Smooth muscle cell (in vitro differentiated cells): ENCODE measurements around the gene HOXB4. TPM values are rescaled to one million over a fixed set of nuclear protein-coding genes. Genes with fewer than 3 reads are reported as not detected.
A peak's percentile ranks its signal among the peaks of the same experiment; 100 is the strongest.

Experiments
- DNase-seq: peaks from one replicate; lab custom pipeline; 2025; ENCODE audit not compliant: unreplicated experiment; lab: John Stamatoyannopoulos, UW
- H2AFZ ChIP-seq: fragments of 200-600 bp; sonication (generic); 2 replicates; pipeline ENCODE4 v1.6.0; 2016; ENCODE audit warnings: antibody characterized with exemption, low read depth, mild to moderate bottlenecking
- H3F3A ChIP-seq: fragments of 200-600 bp; sonication (generic); 2 replicates; pipeline ENCODE4 v1.6.0; 2017; ENCODE audit warnings: antibody characterized with exemption, low read depth
- H3K27ac ChIP-seq: fragments of 200-600 bp; sonication (generic); 2 replicates; pipeline ENCODE4 v1.5.1; 2016; ENCODE audit warnings: low read depth, mild to moderate bottlenecking
- H3K27me3 ChIP-seq: fragments of 200-600 bp; sonication (generic); 2 replicates; pipeline ENCODE4 v1.6.1; 2016; ENCODE audit warnings: low read depth, mild to moderate bottlenecking
- H3K36me3 ChIP-seq: fragments of 200-600 bp; sonication (generic); 2 replicates; pipeline ENCODE4 v1.5.1; 2016; ENCODE audit warnings: low read depth
- H3K4me1 ChIP-seq: fragments of 200-600 bp; sonication (generic); 2 replicates; pipeline ENCODE4 v1.5.1; 2016; ENCODE audit warnings: low read depth
- H3K4me2 ChIP-seq: fragments of 200-600 bp; sonication (generic); 2 replicates; pipeline ENCODE4 v1.6.0; 2016; ENCODE audit warnings: mild to moderate bottlenecking
- H3K4me3 ChIP-seq: fragments of 200-600 bp; sonication (generic); 2 replicates; pipeline ENCODE4 v1.5.1; 2016; ENCODE audit warnings: mild to moderate bottlenecking
- H3K79me2 ChIP-seq: fragments of 200-600 bp; sonication (generic); 2 replicates; pipeline ENCODE4 v1.6.0; 2016; ENCODE audit warnings: low read depth, mild to moderate bottlenecking
- H3K9ac ChIP-seq: fragments of 200-600 bp; sonication (generic); 2 replicates; pipeline ENCODE4 v1.6.0; 2016; ENCODE audit warnings: low read depth
- H3K9me3 ChIP-seq: fragments of 200-600 bp; sonication (generic); replicated peaks from 2 replicates; pipeline ENCODE4 v1.5.1; 2016; ENCODE audit warnings: low read depth
- H4K20me1 ChIP-seq: fragments of 200-600 bp; sonication (generic); 2 replicates; pipeline ENCODE4 v1.6.0; 2016; ENCODE audit warnings: low read depth
- WGBS: methylation state at CpG from one replicate; pipeline ENCODE4 v1.1.7; 2016; ENCODE audit warnings: low lambda C conversion rate; 5-methylcytosine and 5-hydroxymethylcytosine counted together
- polyA plus RNA-seq: library from polyadenylated mRNA; unstranded; fragments of >200 nt; fragmentation: Nextera tagmentation; extraction: Ambion mirVana; gene quantifications from 2 replicates; pipeline ENCODE4 v1.2.1, GENCODE V29; 2016
- total RNA-seq: library from RNA; depleted of rRNA; stranded (reverse); fragments of >200 nt; gene quantifications from 2 replicates; pipeline ENCODE4 v1.2.3, GENCODE V29; 2014
- TF ChIP-seq, protein P1 (sequence below): fragments of 200-600 bp; sonication (generic); IDR thresholded peaks from 2 replicates; pipeline ENCODE4 v1.5.1; 2017; ENCODE audit warnings: borderline replicate concordance, mild to moderate bottlenecking, antibody characterized with exemption; ENCODE audit not compliant: insufficient read depth, poor library complexity, severe bottlenecking

The HOXB4 gene
- total and polyA plus RNA-seq, 2 experiments from 2014 or later, result 0.96 to 2.6 TPM

DNA sequence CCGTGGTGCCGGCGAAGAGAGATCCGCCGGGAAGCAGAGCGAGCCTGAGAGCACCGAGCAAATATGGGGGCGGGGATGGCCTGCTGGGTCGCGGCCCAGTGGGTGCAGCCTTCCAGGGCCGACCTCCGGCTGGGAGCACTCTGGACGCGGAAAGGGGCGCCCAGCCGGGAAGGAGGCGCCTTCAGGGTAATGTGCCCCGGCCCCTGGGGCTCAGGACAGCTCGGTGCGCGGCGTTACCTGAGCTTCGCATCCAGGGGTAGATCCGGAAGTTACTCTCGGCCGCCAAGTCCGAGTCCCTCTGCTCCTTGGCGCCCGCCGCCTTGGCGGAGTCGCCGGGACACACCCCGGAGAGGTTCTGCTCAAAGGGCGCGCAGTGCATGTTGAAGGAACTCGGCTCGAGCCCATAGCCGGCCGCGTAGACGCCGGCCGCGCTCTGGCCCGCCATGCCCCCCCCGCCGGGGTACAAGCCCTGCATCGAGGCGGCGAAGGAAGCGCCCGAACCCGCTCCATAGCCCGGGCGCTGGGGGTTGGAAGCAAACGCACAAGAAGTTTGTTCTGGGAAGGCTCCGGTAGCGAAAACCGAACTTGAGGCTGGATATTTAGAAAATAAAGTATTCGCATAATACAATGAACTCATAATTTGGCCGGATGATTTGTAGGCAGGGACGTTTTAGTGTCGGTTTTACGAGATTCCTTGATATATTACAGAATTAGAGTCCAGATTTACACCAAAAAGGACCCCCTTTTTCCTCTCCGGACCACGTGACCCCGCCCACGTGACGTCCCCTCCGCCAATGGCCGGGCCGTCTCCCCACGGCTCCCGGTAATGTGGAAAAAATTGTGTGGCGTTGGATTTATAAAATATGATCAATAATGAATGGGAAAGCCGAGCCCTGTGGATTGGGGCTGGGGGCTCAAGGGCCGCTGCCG is 32.4 kb upstream of the HOXB4 start, which contains the start of gene HOXB7:
Gene HOXB7 (minus strand): TSS at position 736 of the 930 bp plus-strand sequence. CDS start 99 bp downstream, at position 637.
- Histone ChIP-seq H3K4me2 (peak within 1 kb of the TSS; percentile 98), H4K20me1 (no peaks in the 10 kb centered on the region), H3K4me1 (peaks cover 7% of the 10 kb centered on the region), H3K79me2 (peaks cover 70% of the 10 kb centered on the region), H3F3A (peaks cover 7% of the 10 kb centered on the region), H3K27ac (peak within 1 kb of the TSS; percentile 79), H3K27me3 (peaks cover 17% of the 10 kb centered on the region), H3K4me3 (peak within 1 kb of the TSS; percentile 69), H3K9ac (peak within 1 kb of the TSS; percentile 74), H3K9me3 (no peaks in the 10 kb centered on the region), H2AFZ (peak within 1 kb of the TSS; percentile 80), H3K36me3 (no peaks in the 10 kb centered on the region)
- TF ChIP-seq, protein P1, sequence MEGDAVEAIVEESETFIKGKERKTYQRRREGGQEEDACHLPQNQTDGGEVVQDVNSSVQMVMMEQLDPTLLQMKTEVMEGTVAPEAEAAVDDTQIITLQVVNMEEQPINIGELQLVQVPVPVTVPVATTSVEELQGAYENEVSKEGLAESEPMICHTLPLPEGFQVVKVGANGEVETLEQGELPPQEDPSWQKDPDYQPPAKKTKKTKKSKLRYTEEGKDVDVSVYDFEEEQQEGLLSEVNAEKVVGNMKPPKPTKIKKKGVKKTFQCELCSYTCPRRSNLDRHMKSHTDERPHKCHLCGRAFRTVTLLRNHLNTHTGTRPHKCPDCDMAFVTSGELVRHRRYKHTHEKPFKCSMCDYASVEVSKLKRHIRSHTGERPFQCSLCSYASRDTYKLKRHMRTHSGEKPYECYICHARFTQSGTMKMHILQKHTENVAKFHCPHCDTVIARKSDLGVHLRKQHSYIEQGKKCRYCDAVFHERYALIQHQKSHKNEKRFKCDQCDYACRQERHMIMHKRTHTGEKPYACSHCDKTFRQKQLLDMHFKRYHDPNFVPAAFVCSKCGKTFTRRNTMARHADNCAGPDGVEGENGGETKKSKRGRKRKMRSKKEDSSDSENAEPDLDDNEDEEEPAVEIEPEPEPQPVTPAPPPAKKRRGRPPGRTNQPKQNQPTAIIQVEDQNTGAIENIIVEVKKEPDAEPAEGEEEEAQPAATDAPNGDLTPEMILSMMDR, result no peak
- under 1% methylated on average over 72 of the region's 79 CpGs for WGBS
- DNase-seq, result peak; percentile 45

DNA sequence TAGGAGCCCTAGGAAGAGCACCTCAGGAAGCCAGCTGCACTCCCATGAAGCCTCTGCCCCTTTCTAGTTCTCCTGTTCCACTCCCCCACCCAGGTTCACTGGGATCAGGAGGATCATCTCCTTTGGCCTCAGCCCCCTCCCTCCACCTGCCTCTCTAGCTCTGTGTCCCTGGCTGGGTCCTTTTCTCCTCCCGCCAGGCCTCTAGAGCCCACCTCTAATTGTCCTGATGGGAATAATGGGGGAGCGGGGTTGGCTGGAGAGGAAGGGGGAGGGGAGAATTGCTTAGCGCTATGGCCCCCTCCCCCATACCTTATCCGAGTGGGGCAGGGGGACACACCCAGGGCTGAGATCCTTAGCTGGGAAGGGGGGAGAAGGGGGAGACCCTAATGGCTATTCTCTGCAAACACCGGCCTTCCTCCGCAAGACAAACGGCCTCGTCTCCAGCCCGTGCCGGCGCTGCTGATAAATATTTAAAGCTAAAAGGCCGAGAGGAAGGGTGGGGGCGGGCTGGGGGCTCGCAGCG is 31.7 kb upstream of the HOXB4 start:
- Histone ChIP-seq H3K79me2 (peaks cover 69% of the 10 kb centered on the region), H3K9me3 (no peaks in the 10 kb centered on the region), H3K4me3 (peak overlapping the region; percentile 69), H3F3A (peaks cover 5% of the 10 kb centered on the region), H3K4me1 (peaks cover 7% of the 10 kb centered on the region), H3K36me3 (no peaks in the 10 kb centered on the region), H3K27ac (peak overlapping the region; percentile 79), H3K4me2 (peak overlapping the region; percentile 98), H4K20me1 (no peaks in the 10 kb centered on the region), H3K9ac (peak overlapping the region; percentile 74), H3K27me3 (peaks cover 11% of the 10 kb centered on the region), H2AFZ (peak overlapping the region; percentile 80)
- WGBS, result 5% methylated on average over 13 of the region's 15 CpGs
- DNase-seq, result no peak
- TF ChIP-seq, protein P1, result no peak

DNA sequence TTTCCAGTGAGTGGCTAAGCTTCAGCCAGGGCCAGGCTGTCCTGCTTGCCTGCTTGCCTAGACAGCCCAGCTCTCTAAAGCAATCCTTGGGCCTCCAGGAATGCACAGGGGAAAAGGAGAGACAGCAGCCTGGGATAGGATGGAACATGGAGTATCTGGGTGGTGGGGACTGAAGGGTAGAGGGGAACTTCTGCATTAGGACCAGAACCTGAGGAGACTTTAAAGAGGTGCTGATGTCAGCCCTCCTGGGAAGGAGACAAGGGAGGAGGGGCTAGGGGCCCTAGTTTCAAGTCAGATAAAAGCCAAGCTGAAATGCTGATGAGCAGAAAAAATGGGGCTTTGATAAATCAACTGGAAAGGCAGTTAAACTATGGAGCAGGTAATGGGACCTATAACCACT is 30.9 kb upstream of the HOXB4 start:
- TF ChIP-seq, protein P1, result no peak
- Histone ChIP-seq H3K79me2 (peaks cover 71% of the 10 kb centered on the region), H3K36me3 (no peaks in the 10 kb centered on the region), H3K4me2 (peak overlapping the region; percentile 98), H3K4me1 (peaks cover 7% of the 10 kb centered on the region), H3K27ac (peak overlapping the region; percentile 79), H4K20me1 (no peaks in the 10 kb centered on the region), H2AFZ (no peak overlapping the region), H3K9me3 (no peaks in the 10 kb centered on the region), H3K4me3 (peak overlapping the region; percentile 69), H3F3A (peaks cover 5% of the 10 kb centered on the region), H3K9ac (no peak overlapping the region), H3K27me3 (peaks cover 5% of the 10 kb centered on the region)
- no peak for DNase-seq
